HG03175 (cell line): Measurements from ENCODE around the gene RHOF.

ENCODE experiments used
- ATAC-seq: cut with Tn5 transposase; IDR thresholded peaks from one replicate; pipeline ENCODE4 v1.9.1; 2021; ENCODE audit warnings: mild to moderate bottlenecking, moderate library complexity; ENCODE audit not compliant: unreplicated experiment

The RHOF gene, protein sequence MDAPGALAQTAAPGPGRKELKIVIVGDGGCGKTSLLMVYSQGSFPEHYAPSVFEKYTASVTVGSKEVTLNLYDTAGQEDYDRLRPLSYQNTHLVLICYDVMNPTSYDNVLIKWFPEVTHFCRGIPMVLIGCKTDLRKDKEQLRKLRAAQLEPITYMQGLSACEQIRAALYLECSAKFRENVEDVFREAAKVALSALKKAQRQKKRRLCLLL

GRCh38 chr12:121793440-121793837 lies at the start of gene RHOF:
Gene RHOF, minus strand, starts transcription at chr12:121793688. Its CDS starts 55 bp downstream, at chr12:121793633.
- no peak for ATAC-seq

DNA sequence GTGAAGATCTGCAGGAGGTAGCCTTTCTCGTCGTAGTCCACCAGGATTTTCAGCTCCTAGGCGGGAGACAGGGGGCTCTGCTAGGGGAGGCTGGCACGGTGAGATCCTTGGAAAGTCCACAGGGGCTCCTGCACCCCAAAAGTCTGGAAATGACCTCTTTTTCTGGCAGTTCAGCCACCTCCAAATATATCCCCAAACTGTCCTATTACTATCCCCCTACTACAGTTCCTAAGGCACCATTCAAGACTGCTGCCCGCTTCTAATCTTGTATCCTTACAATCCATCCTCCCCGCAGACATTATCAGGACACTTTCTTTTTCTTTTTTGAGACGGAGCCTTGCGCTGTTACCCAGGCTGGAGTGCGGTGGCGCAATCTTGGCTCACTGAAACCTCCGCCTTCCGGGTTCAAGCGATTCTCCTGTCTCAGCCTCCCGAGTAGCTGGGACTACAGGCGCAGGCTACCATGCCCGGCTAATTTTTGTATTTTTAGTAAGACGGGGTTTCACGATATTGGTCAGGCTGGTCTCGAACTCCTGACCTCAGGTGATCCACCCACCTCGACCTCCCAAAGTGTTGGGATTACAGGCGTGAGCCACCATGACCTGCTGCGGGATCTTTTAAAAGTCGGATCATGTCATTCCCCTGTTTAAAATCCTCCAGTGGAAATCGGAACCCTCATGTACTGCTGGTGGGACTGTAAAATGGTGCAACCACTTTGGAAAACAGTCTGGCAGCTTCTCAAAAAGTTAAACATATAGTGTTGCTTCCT lies 46.7 kb upstream of the RHOF start:
- ATAC-seq = no peak

DNA sequence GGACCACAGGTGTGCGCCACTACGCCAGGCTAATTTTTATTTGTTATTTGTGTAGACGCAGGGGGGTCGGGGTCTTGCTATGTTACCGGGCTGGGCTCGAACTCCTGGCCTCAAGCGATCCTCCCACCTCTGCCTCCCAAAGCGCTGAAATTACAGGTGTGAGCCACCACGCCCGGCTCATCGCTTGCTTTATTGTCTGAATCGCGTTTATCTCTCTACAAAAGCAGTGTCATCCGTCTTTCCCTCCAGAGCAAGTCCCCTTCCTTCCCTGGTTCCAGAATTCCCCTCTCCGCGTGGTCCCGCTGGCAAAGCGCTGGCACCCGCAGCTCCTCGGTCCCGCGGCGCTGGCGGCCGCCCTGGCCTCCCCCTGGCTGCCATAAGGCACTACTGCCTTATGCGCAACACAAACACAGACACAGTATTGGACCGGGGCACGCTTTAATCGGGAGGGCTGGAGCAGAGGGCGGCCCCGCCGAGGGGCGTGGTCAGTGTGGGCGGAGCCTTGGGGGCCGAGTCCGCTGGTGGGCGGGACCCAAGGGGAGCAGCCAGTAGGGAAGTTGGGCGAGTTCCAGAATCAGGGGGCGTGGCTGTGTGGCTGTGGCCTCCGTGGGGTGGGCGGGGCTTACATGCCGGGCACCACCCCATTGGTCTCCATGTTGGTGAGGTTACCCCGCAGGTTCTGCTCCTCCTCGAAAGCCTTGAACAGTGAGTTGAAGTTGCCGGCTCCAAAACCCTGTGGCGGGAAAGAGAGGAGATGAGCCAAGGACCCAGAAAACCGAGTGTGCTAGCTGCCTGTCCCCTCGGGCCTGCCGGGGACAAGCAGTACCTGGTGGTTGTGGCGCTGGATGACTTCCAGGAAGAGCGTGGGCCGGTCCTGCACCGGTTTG lies 45.9 kb upstream of the RHOF start:
- peak; percentile 98 for ATAC-seq

- ATAC-seq = no peak
These were observed 44.6 kb upstream of the RHOF start for GRCh38 chr12:121838126-121838525.

- ATAC-seq = no peak
These were observed 44.2 kb upstream of the RHOF start for GRCh38 chr12:121837680-121838079.

DNA sequence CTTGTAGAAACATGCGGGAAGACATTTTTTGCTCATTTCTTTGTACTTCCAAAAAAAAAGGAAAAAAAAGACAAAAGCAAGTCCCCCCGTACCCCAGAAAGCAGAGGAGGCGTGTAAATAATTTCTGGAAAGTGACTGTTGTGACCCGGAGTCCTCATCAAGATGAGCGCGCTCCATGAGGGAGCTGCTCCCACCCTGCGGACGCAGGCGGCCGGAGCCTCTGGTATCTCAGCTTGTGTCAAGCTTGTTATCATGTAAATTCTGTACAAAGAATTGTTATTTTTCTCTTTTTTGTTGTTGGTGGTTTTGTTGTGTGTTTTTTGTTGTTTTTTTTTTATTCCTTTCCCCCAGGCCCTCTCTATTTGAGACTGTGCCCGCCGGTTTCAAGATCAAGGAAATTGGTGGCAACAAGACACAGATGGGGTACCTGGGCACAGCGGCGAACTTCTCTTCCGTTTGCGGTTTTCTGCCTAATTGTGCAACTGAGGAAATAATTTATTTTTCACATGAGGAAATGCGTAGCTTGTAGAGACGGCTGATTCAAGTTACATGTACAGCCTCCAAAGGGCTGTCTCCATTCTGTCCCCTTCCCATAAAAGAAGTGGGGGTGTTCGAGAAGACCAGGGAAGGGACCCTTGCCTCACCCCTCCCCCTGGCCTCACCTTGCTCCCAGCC lies 38.2 kb upstream of the RHOF start:
- no peak for ATAC-seq

- ATAC-seq = no peak
These were observed 37.2 kb upstream of the RHOF start for GRCh38 chr12:121830588-121831265.

DNA sequence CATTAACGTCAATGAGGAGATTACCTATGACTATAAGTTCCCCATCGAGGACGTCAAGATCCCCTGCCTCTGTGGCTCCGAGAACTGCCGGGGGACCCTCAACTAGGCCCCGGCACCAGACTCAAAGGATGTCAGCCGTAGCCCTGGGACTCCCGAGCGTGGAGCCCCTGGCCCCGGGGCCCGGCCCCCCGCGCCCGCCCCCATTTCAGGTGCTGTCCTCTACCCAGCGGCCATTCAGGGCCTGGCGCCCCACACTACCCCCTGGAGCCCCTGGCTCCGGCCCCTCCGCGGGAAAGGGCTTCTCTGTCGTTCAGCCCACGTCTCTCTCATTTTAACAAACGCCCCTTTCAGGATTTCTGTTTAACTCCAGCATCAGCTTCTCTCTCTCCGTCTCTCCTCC lies 36.6 kb upstream of the RHOF start:
- no peak for ATAC-seq

- ATAC-seq = no peak
These were observed 35.9 kb upstream of the RHOF start for GRCh38 chr12:121829250-121829918.

GRCh38 chr12:121828826-121829225 lies 35.3 kb upstream of the RHOF start:
- no peak for ATAC-seq

DNA sequence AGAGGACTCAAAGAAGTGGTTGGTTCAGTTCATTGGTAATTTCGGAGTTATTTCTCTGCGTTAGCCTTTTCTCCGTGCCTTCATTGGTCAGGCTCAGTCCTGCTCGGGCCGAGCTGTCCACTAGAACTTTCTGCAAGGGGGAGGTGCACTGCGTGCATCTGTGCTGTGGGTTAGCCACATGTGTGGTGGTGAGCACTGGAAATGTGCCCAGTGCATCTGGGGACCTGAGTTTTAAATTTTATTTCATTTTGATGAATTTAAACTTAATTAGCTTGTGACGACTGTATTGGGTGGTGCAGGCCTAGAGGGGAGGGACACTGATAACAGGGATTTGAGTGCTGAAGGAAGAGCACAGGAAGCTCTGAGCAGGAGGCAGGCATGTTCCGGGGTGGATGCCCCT lies 34.8 kb upstream of the RHOF start:
- no peak for ATAC-seq

DNA sequence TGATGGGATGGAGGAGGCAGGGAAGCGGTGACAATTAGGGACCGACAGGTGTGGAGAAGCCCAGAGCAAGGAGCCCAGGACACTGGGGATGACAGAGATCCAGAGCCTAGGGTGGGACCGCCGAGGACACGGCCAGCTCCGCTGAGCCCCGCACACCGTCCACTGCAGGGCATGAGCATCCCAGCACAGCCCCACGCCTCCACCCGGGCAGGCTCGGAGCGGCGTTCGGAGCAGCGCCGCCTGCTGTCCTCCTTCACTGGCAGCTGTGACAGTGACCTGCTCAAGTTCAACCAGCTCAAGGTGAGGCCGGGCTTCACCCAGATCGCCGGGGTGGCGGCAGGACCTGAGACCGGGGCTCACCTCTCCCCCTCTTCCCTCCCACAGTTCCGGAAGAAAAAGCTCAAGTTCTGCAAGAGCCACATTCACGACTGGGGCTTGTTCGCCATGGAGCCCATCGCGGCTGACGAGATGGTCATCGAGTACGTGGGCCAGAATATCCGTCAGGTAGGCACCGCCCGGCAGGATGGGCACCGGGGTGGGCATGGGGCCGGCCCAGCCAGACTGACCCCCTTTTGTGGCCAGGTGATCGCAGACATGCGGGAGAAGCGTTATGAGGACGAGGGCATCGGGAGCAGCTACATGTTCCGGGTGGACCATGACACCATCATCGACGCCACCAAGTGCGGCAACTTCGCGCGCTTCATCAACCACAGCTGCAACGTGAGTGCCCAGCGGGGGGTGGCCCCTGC lies 34.0 kb upstream of the RHOF start:
- no peak for ATAC-seq

DNA sequence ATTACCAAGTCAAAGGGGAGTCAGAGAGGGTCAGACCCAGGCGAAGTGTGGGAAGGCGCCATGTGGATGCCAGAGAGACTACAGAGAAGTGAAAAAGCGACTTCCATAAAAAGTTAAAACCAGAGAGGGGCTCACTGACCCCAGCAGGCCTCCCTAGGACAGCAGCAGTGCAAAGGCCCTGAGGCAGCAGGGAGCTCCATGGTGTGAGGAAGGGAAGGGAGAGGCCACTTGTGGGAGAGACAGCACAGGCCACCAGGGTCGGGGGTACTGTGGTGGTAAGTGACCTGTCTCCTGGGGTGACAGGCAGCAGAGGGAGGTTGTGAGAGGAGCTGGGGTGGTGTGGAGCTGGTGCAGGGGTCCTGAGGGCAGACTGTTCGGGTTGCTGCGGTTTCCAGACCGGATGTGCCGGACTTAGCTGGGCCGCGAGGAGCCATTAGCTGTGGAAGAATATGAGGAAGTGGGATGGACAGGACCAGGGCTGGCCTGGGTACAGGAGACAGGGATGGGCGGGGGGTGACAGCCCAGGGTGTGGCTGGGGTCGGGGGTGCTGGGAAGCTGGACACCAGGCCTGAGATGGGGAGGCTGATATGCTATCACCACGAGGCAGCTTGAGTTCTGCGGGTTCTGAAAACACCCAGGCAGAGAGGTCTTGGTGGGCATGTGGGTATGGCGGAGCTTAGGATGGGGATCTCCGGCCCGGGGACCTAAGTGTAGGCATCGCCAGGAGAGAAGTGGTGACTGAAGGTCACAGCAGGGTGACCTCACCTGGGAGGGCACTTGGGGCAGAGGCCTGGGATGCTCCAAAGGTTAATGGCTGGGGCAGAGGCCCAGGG lies 33.0 kb upstream of the RHOF start:
- ATAC-seq = no peak

GRCh38 chr12:121825041-121825523 lies 31.6 kb upstream of the RHOF start:
- ATAC-seq = no peak

- ATAC-seq = no peak
These were observed 30.2 kb upstream of the RHOF start for GRCh38 chr12:121823727-121824115.

GRCh38 chr12:121823101-121823726 lies 29.7 kb upstream of the RHOF start:
- ATAC-seq = no peak

GRCh38 chr12:121822393-121823100 lies 29.1 kb upstream of the RHOF start:
- ATAC-seq = no peak
